ENCODE results near the gene STK39.

Gene STK39

DNA sequence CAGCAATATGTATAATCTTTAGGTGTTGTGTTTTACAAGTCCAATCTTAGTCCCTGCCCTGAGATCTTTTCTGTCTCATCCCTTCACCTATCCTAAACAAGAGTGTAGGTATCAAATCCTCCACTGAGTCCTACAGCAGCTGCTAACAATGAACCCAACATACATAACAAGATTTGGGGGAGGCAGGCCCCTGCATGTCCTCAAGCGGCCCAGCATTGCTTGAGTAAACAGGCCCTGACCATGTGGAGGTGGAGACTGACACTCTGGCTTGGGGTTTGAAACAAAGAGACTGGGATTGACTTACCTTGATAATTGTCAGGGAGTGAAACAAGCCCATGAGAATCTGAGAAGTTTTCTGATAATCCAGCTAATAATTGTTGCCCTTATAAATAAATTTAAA, 213.4 kb downstream of the STK39 start:
- FAIRE-seq = no peak

GRCh38 chr2:168032091-168032490, 215.3 kb downstream of the STK39 start:
- no peak for FAIRE-seq

- FAIRE-seq = no peak
Measured at GRCh38 chr2:168030862-168031624, 216.4 kb downstream of the STK39 start.

- no peak for FAIRE-seq
Measured at GRCh38 chr2:168029071-168029470, 218.3 kb downstream of the STK39 start.

- FAIRE-seq = no peak
Measured at GRCh38 chr2:168028362-168028761, 219.0 kb downstream of the STK39 start.

DNA sequence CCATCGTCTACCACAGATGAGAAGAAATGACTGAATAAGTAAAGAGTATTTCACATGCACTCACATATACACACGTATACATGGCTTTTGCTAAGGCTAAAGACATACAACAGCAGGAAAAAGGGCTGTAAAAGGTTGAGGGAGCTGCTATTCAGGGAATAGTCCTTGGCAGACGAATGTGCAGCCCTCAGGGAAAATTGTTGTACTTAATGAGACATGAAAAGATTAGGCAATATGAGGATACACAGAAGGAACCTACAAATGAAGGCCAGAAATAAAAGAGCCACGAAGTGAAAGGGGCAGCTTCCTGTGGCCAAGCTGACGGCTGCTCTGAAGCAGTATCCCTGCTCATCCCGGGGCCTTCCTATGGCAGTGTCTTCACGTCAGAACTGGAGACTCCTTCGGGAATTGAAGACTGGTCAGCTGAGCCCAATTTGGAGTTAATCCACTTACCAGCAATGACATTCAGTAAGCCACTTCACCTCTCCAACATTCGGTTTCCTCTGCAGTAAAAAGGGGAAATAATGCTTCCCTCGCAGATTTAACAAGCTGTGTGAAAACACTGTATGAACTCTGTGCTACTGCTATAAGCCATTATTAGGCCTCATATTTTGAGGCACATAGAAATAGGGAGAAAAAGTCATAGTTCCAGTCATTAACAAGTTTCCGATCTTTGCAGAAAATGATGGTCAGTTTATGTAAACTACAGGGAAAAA, 221.8 kb downstream of the STK39 start:
- FAIRE-seq = no peak

DNA sequence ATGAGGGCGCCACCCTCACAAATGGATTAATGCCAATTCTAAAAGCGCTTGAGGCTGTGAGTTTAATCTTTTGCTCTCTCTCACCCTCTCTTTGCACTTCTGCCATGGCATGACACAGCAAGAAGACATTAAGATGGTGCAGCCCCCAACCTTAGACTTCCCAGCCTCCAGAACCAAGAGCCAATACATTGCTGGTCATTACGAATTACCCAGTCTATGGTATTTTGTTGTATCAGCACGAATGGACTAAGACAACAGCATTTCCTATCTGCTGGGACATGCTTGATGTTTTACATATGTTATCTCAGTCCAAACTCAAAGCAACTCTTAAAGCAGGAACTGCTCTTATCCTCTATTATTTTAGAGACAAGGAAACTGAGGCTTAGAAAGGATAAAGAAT, 222.9 kb downstream of the STK39 start:
- no peak for FAIRE-seq

DNA sequence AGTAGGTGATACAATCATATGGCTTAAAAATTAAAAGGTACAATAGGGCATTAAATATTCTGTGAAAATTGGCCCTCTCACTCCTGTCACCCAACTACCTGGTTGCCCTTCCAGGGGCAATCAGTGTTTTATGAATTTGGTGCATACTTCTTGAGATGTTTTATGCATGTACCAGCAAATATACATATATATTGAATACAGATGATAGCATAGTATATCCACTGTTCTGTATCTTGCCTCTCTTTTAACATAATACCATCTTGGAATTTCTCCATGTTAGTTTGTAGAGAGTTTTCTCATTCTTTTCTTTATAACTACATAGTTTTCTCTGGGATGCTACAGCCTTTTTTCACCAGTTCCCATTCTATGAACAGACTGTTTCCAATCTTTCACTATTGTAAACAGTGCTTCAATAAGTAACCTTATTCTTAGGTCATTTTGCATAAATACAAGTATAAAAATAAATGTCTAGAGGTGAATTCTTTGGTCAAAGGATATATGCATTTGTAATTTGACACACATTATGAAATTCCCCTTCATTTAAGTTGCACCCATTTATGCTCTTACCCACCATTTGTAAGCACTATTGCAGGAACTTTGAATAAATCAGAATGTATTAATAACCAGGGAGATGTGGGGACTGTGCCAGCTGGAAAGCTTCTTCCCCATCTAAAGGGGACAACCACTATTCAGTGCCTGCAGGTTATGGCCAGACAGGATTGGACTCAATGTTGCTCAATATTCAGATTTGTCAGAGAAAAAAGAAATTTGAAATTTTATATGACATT, 225.4 kb downstream of the STK39 start:
- no peak for FAIRE-seq

DNA sequence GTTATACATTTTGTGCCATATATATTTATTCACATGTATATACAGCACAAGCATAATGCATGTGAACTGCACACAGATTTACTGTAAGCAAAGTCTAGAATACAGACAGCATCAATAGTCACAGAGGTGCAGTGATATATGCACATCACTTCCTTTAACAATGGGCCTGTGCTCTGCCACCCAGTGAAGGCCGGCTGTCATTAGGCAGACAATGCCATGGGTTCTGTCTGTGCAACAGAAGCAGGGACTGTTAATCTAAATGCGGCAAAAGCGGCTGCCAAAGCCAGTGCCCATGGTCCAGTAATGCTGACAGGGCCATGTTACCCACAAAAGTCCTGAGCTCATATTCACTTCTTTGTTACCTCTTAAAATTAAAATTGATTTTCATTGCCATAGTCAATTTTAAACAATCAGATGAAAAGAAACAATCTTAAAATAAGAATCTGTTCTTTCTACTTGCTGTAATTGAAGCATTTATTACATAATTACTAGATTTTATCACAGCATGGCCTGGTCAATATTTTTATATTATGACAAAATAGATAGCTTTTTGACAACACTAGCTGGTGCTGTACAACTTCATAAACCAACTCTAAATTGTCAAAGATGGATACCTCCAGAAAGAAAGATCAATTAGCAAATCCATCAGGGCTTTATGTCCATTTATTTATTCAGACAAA, 232.0 kb downstream of the STK39 start:
- no peak for FAIRE-seq

DNA sequence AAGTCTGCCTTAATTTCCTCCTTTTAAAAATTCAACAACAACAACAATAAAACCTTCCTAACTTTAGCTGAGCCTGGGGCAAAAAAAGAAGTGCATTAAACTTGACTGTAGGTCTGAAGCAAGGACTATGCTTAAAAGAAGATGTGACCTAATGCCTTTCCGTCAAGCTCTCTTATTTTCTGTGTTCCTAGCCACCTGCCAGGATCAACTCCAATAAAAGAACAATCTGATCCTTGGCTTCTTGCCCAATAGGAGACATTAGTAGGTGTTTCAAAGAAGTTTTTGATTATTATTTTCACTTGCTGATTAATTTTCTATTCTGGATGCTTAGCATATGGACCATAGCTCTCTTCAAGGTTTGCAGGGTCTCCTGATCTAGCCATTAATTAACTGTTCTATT, 237.5 kb downstream of the STK39 start:
- FAIRE-seq = no peak

- no peak for FAIRE-seq
Measured at GRCh38 chr2:168008646-168009195, 238.7 kb downstream of the STK39 start.

DNA sequence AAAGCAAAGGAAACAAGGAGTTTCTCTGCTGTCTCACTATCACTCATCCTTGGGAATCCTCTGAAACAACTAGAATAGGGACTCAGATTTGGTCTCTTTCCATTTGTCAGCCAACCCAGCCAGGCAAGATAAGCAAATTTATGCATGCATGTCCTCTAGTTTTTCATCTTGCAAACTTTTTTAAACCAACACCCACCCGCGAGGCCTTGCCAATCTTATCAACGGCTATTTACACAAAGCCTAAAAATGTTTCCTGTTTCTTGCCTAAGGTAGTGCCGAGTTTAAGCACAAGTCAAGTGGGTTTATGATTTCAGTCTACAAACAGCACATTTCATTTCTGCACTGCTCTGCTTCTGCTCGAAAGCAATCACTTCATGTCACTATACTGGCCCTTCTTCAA, 240.9 kb downstream of the STK39 start:
- no peak for FAIRE-seq

DNA sequence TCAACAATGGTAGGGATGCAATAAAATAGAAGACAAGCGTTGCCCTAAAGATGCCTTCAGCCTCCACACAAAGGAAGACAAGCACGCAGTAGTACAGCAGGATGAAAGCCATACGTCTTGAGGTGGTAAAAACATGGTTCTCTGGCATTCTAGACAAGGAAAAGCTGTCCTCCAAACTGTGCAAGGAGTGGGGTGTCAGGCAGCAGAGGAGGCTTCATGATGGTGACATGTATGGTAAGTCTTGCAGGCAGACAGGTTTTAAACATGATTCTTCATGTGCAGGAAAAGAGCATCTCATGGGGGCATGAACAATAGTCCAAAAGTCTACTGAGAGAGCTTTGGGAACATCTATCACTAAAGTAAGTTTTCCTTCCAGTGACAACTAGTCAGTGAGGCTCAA, 241.8 kb downstream of the STK39 start:
- FAIRE-seq = no peak

GRCh38 chr2:168003876-168004275, 243.5 kb downstream of the STK39 start:
- no peak for FAIRE-seq

DNA sequence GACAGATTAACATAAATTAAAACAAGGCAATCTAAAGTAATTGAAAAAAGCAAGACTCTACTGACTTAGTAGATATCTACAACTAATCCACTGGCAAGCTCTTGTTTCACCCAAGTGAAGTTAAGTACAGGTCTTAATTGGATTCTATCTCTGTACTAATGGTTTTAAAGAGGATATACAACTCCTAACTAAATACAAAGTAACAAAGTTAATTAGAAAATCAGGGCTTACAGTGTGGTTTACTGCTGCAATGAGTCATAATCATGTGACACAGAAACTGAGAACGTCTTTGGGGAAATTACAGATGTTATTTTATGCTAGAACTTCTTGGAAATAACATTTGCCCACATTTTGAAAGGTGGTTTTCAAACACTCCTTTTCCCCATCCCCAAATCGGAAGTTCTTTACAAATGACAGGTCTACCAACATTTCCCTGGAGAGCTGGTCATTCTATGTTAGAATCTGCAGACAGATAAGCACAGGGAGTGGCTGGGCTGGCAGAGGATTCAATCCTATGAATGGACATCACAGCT, 245.3 kb downstream of the STK39 start:
- FAIRE-seq = no peak

DNA sequence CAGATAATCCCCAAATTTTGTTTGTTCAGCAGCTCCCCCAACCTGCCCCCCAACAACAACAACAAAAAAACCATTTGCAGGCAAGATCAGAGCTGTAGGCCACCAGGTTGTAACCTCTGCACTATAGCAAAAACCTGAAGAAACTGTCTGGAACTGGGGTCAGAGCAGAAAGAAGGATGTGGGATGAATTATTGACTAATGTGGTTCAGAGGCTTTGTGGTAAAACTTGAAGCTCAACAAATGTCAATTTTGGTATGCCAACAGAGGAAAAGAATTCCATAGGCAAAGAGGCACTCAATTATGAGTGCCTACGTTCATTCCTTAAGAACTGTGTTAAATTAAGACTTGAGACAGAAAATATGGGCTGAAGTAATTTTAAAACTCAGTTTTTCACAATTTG, 255.1 kb downstream of the STK39 start:
- FAIRE-seq = no peak

GRCh38 chr2:167990062-167990461, 257.3 kb downstream of the STK39 start:
- no peak for FAIRE-seq

DNA sequence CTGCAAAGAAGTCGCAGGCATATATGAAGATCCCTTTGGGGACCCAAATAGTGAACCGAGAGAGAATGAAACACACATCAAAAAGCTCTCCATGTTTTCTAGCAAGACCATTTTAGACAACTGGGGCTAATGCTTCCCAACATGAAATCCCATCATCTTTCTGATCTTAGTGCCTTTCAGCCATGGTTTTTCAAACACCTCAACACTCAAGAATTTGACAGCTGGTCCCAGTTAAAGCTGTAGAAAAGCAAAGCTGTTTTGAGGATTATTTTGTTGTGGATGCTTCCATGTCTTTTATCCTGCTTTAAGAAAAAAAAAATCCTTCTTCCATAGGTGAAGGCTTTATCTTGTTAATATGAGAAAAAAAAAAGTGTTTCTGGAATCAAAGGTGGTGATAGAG, 259.1 kb downstream of the STK39 start:
- FAIRE-seq = no peak

DNA sequence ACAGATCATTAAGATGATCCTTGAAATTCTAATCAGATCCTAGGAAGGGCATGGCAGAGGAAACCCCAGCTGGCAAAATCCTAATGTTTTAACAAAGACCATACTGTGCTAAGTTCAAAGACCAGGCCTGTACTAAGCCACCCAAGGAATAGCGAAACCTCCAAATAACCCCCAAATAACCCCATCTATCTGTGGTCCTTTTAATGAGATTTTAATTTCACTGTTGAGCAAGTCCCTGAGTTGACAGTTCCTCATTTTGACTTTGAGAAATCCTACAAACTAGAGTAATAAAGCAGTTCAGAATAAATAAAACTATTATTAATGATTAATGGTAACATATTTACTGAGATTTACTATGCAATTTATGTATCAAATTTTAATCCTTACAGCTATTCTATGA, 259.8 kb downstream of the STK39 start:
- FAIRE-seq = no peak

DNA sequence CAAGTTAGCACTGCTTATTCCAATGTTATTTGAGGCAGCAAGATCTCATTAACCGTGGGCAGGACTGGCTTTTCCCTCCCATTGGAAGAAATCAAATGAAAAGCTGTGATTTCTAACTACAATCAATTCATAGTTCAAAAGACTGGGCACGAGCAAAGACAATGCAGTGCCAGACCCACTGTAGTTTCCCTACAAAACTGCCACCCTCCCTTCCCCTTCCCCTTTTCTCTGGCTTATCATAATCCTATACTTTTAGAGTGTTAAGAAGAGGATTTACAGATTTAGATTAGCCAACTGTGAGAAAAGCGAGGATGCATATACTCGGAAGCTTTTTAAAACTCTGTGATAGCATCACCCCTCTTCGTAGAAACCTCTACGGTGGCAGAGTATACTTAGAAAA, 260.4 kb downstream of the STK39 start:
- FAIRE-seq = no peak

DNA sequence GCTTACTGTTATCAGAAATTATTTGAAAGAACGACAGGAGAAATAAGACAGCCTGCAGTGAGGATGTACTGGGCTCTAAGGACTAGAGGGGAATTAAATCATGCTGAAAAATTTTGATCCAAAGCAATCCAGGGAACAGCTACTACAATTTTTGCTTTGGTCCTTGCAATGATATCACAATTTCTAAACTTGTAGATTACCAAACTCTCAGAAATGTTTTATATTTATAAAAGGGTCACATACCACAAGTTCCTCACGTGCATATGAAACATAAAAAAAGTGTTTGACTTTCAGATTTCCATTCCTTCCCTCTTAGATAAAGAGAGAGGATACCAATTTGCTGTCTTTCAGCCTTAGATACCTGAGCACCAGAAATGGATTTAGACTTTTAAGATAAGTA, 261.2 kb downstream of the STK39 start:
- FAIRE-seq = no peak

DNA sequence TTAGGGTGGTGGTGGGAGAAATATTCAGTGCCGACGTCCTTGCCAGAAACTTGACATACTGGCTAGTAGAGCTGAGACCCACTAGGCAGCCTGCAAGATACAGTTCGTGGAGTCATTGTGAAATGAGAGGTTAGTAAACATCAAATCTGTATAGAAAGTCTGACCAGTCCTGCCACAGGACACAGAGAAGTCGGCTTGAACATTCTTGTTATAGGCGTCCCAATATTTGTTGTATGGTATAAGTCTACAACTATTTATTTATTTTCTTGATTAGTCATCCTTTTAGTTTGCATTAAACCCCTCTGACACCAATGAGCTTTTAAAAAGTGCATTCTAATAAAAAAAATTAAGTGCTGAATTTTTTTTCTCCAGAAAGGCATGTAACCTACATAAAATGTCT, 265.4 kb downstream of the STK39 start:
- no peak for FAIRE-seq

GRCh38 chr2:167980439-167980838, 267.0 kb downstream of the STK39 start:
- no peak for FAIRE-seq
